GM13976 (cell line): ENCODE results near the gene GOLGB1.

Source experiments
- DNase-seq: peaks from one replicate; pipeline ENCODE4 v3.0.0; 2012; ENCODE audit warnings: low spot score
- in situ Hi-C: fragments of 300-500 bp; cut with MboI; formaldehyde crosslinking; loops from one replicate; pipeline ENCODE4 v1.12.0; 2022; ENCODE audit warnings: low sequenced_read_pairs, mixed read lengths, inconsistent platforms; ENCODE audit not compliant: unreplicated experiment
- TF ChIP-seq, protein P1 (sequence below): IDR thresholded peaks from 2 replicates; pipeline ENCODE4 v1.5.1; 2012; ENCODE audit warnings: borderline replicate concordance, mild to moderate bottlenecking; ENCODE audit not compliant: insufficient read depth; ENCODE audit errors: extremely low read depth, missing control alignments, control extremely low read depth

GOLGB1 gene

DNA sequence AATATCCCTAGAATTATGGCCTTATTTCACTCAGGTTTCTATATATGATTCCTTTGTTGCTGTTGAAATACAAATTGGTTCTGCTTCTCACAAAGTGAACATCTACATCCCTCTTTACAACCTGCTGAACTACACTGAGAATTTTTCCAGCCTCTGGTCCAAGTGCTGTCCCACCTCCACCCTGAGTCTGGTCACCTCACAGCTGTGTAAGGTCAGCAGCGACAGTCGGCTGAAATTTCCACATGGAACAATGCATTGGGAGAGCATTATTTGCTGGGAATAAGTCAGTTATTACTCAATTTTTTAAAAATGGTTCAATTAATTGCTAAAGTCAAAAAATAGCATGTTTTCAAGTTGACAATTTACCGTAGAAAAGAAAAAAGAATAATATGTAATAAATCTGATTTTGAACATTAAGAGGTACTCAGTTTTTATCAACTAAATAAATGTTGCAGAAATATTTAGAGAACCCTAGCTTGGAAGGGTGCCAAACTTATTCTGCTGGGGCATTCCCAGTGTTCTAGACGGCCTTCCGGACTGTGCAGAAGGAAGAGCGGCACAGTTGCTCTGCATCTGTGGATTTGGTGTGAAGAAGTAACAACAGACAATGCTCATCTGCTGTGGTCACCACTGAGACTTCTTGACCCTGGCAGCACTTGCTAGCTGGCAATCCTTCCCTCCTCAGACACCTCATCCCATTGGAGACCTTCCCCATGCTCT, 90.7 kb downstream of the GOLGB1 start:
- in situ Hi-C loops, result no loop called here
- DNase-seq, result no peak
- TF ChIP-seq, protein P1, sequence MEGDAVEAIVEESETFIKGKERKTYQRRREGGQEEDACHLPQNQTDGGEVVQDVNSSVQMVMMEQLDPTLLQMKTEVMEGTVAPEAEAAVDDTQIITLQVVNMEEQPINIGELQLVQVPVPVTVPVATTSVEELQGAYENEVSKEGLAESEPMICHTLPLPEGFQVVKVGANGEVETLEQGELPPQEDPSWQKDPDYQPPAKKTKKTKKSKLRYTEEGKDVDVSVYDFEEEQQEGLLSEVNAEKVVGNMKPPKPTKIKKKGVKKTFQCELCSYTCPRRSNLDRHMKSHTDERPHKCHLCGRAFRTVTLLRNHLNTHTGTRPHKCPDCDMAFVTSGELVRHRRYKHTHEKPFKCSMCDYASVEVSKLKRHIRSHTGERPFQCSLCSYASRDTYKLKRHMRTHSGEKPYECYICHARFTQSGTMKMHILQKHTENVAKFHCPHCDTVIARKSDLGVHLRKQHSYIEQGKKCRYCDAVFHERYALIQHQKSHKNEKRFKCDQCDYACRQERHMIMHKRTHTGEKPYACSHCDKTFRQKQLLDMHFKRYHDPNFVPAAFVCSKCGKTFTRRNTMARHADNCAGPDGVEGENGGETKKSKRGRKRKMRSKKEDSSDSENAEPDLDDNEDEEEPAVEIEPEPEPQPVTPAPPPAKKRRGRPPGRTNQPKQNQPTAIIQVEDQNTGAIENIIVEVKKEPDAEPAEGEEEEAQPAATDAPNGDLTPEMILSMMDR, result no peak

- DNase-seq, result peak; percentile 41
- in situ Hi-C loops, result no loop called here
- TF ChIP-seq, protein P1, result no peak
These were observed 94.8 kb downstream of the GOLGB1 start for GRCh38 chr3:121654493-121655385.

DNA sequence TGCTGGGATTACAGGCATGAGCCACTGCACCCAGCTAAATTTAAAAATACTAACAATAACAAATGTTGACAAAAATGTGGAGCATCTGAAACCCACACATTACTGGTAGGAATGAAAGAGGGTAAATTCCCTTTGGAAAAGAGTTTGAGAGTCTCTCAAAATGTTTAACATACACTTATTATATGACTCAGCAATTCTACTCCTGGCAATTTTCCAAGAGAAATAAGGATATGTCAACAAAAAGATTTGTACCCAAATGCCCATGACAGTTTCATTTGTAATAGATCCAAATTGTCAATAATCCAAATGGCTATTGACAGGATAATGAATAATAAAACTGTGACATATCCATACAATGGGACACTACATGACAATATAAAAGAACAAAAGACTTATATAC, 97.9 kb downstream of the GOLGB1 start:
- DNase-seq, result no peak
- TF ChIP-seq, protein P1, result no peak
- in situ Hi-C loops, result no loop called here

DNA sequence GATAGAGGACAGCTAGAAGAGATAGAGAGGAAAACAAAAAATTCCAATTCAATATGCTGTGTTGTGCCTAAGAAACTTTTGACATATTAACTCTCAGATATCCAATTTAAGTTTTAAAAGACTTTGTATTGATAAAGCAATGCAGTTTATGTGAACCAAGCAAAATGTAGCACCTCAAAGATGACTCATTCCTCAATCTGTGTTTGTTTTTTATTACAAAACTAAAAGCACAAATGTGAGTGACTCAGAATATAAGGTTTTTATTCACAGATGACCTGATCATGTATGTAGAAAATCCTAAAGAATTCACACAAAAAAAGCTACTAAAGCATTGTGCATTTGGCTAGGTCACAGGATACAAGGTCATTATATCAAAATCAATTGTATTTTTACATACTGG, 99.9 kb downstream of the GOLGB1 start:
- in situ Hi-C loops, result no loop called here
- DNase-seq, result no peak
- TF ChIP-seq, protein P1, result no peak

GRCh38 chr3:121648219-121648958, 101.2 kb downstream of the GOLGB1 start:
- TF ChIP-seq, protein P1, result no peak
- DNase-seq, result no peak
- in situ Hi-C loops, result no loop called here

- in situ Hi-C loops, result no loop called here
- DNase-seq, result no peak
- TF ChIP-seq, protein P1, result no peak
These were observed 104.5 kb downstream of the GOLGB1 start for GRCh38 chr3:121645054-121645453.
